HG02588 (cell line): ENCODE results near the gene SLC6A3.

Experiments used
- ATAC-seq: cut with Tn5 transposase; IDR thresholded peaks from one replicate; pipeline ENCODE4 v1.9.1; 2021; ENCODE audit warnings: mild to moderate bottlenecking, moderate library complexity; ENCODE audit not compliant: unreplicated experiment

Gene SLC6A3

GRCh38 chr5:1410156-1411014 is 34.9 kb downstream of the SLC6A3 start:
- ATAC-seq, result no peak

GRCh38 chr5:1409381-1410110 is 35.7 kb downstream of the SLC6A3 start:
- ATAC-seq, result no peak

- ATAC-seq, result no peak
Observed at GRCh38 chr5:1406681-1407640, 38.3 kb downstream of the SLC6A3 start.

- ATAC-seq, result no peak
Observed at GRCh38 chr5:1405539-1406530, 39.4 kb downstream of the SLC6A3 start.

GRCh38 chr5:1405121-1405520 is 40.1 kb downstream of the SLC6A3 start:
- ATAC-seq, result no peak

- no peak for ATAC-seq
Observed at GRCh38 chr5:1404062-1404461, 41.2 kb downstream of the SLC6A3 start.

- ATAC-seq, result no peak
Observed at GRCh38 chr5:1402611-1403255, 42.5 kb downstream of the SLC6A3 start.

- ATAC-seq, result no peak
Observed at GRCh38 chr5:1401536-1402138, 43.6 kb downstream of the SLC6A3 start.

GRCh38 chr5:1400936-1401335 is 44.3 kb downstream of the SLC6A3 start:
- no peak for ATAC-seq

- ATAC-seq, result no peak
Observed at GRCh38 chr5:1400211-1400855, 44.9 kb downstream of the SLC6A3 start.

GRCh38 chr5:1399737-1400136 is 45.5 kb downstream of the SLC6A3 start:
- ATAC-seq, result no peak

- no peak for ATAC-seq
Observed at GRCh38 chr5:1396293-1396816, 48.9 kb downstream of the SLC6A3 start.

GRCh38 chr5:1394881-1395860 is 50.1 kb downstream of the SLC6A3 start:
- ATAC-seq, result no peak

GRCh38 chr5:1393571-1394501 is 51.4 kb downstream of the SLC6A3 start:
- no peak for ATAC-seq

- no peak for ATAC-seq
Observed at GRCh38 chr5:1392801-1393565, 52.3 kb downstream of the SLC6A3 start.
